ENCODE data around the gene ACACA.

ACACA gene

DNA sequence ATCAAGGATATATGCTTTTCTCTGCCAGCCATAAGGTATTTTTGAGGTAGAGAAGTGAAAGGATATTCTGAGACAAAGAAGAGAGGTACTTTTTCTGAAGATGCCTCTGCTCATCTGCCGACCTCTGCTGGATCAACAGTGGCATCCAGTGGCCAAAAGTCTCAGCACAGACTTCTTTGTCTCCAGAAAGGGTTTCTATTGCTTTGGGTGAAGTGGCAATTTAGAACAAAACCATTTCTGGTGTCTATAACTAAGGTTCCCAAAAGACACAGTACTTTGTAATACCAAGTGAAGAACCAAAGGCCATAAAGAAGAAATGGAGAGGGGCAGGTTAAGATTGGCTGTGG, 186.1 kb downstream of the ACACA start:
- DNase-seq (ENCODE audit: low spot score): no peak
- H3K27ac ChIP-seq (ENCODE audit: poor library complexity, severe bottlenecking): no peak overlapping the region
- no peaks in the 10 kb centered on the region for H3K4me1 ChIP-seq (ENCODE audit: insufficient read depth, poor library complexity, severe bottlenecking)
- H3K9me3 ChIP-seq (ENCODE audit: severe bottlenecking): no peaks in the 10 kb centered on the region
- peak; percentile 38 for TF ChIP-seq CTCF (IDR thresholded peaks at IDR 0.05; ENCODE audit: poor library complexity, severe bottlenecking)
- H3K27me3 ChIP-seq (ENCODE audit: insufficient read depth, poor library complexity, severe bottlenecking): no peaks in the 10 kb centered on the region
- no peak overlapping the region for H3K4me3 ChIP-seq (ENCODE audit: severe bottlenecking)
- peaks cover 91% of the 10 kb centered on the region for H3K36me3 ChIP-seq (ENCODE audit: low read depth)
- no peak for ATAC-seq (ENCODE audit: low read depth)

DNA sequence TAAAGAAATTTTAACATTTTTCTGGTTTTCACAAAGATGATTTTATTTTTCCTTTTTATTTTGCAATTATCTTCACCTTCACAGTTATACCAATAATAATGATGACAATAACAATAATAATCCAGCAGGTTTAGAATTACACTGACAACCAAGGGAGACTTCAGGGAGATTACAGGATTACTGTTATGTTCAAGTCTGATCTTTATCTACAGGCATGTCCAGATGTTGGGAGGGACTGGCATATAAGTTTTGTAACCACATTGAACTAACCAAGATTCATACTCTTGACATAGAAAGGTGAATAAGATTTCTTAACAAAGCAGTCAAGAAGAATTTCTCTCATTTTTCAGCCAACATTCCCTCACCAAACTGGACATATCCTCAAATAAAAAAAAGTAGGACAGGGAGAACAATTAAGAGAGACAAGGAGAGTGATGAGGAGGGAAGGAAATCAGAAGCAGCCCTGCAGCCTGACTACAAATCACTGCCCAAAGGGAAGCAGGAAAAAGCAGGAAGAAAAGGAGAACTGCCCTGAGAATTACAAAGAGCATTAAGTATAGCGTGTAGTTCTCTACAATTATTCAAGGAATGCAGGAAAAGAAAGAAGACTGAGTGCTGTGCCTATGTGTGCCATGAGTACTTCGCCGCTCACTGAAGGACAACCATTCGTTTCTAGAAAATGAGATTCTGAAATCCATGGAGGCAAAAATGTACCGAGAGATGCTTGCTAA, 186.6 kb downstream of the ACACA start:
- ATAC-seq (ENCODE audit: low read depth) (no peak), DNase-seq (ENCODE audit: low spot score) (no peak)
- H3K27ac ChIP-seq (ENCODE audit: poor library complexity, severe bottlenecking): no peak overlapping the region
- no peaks in the 10 kb centered on the region for H3K4me1 ChIP-seq (ENCODE audit: insufficient read depth, poor library complexity, severe bottlenecking)
- no peak overlapping the region for H3K4me3 ChIP-seq (ENCODE audit: severe bottlenecking)
- peaks cover 91% of the 10 kb centered on the region for H3K36me3 ChIP-seq (ENCODE audit: low read depth)
- H3K9me3 ChIP-seq (ENCODE audit: severe bottlenecking): no peaks in the 10 kb centered on the region
- H3K27me3 ChIP-seq (ENCODE audit: insufficient read depth, poor library complexity, severe bottlenecking): no peaks in the 10 kb centered on the region
- TF ChIP-seq CTCF (IDR thresholded peaks at IDR 0.05; ENCODE audit: poor library complexity, severe bottlenecking): no peak

GRCh38 chr17:37218849-37219248, 187.8 kb downstream of the ACACA start:
- DNase-seq (ENCODE audit: low spot score) (no peak), ATAC-seq (ENCODE audit: low read depth) (no peak)
- no peak for TF ChIP-seq CTCF (IDR thresholded peaks at IDR 0.05; ENCODE audit: poor library complexity, severe bottlenecking)
- H3K4me3 ChIP-seq (ENCODE audit: severe bottlenecking): no peak overlapping the region
- H3K9me3 ChIP-seq (ENCODE audit: severe bottlenecking): no peaks in the 10 kb centered on the region
- H3K27me3 ChIP-seq (ENCODE audit: insufficient read depth, poor library complexity, severe bottlenecking): no peaks in the 10 kb centered on the region
- no peak overlapping the region for H3K27ac ChIP-seq (ENCODE audit: poor library complexity, severe bottlenecking)
- H3K36me3 ChIP-seq (ENCODE audit: low read depth): peaks cover 89% of the 10 kb centered on the region
- H3K4me1 ChIP-seq (ENCODE audit: insufficient read depth, poor library complexity, severe bottlenecking): no peaks in the 10 kb centered on the region

GRCh38 chr17:37214416-37214815, 192.2 kb downstream of the ACACA start:
- Histone ChIP-seq H3K36me3 (ENCODE audit: low read depth) (peaks cover 84% of the 10 kb centered on the region), H3K27me3 (ENCODE audit: insufficient read depth, poor library complexity, severe bottlenecking) (no peaks in the 10 kb centered on the region), H3K4me3 (ENCODE audit: severe bottlenecking) (no peak overlapping the region), H3K9me3 (ENCODE audit: severe bottlenecking) (no peaks in the 10 kb centered on the region), H3K4me1 (ENCODE audit: insufficient read depth, poor library complexity, severe bottlenecking) (no peaks in the 10 kb centered on the region), H3K27ac (ENCODE audit: poor library complexity, severe bottlenecking) (no peak overlapping the region)
- no peak for TF ChIP-seq CTCF (IDR thresholded peaks at IDR 0.05; ENCODE audit: poor library complexity, severe bottlenecking)
- no peak for ATAC-seq (ENCODE audit: low read depth)
- no peak for DNase-seq (ENCODE audit: low spot score)

DNA sequence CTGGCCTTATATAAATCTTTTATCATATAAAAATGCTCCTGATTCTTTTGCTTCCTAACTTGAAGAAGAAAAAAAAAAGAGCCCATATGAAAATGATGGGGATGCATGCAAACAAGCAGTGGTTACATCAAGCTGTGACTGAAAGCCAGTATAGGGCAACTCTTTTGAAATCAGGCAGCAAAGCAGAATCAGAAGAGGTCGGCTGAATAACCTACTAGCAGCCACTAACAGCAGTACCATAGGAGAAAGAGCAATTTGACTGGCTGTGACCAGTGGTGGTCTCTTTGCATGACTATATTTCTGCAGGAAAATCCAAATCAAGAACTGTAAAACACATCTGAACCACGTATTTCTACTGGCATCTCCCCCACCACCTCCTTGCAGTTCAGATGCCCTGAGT, 192.7 kb downstream of the ACACA start:
- TF ChIP-seq CTCF (IDR thresholded peaks at IDR 0.05; ENCODE audit: poor library complexity, severe bottlenecking): no peak
- Histone ChIP-seq H3K36me3 (ENCODE audit: low read depth) (peaks cover 84% of the 10 kb centered on the region), H3K27me3 (ENCODE audit: insufficient read depth, poor library complexity, severe bottlenecking) (no peaks in the 10 kb centered on the region), H3K4me3 (ENCODE audit: severe bottlenecking) (no peak overlapping the region), H3K9me3 (ENCODE audit: severe bottlenecking) (no peaks in the 10 kb centered on the region), H3K27ac (ENCODE audit: poor library complexity, severe bottlenecking) (no peak overlapping the region), H3K4me1 (ENCODE audit: insufficient read depth, poor library complexity, severe bottlenecking) (no peaks in the 10 kb centered on the region)
- ATAC-seq (ENCODE audit: low read depth) (no peak), DNase-seq (ENCODE audit: low spot score) (no peak)
